Esophagus muscularis mucosa (tissue), 4 donors: ENCODE results near the gene OGDH. TPM values are rescaled to one million over a fixed set of nuclear protein-coding genes. Genes with fewer than 3 reads are reported as not detected.

ENCODE experiments used
- DNase-seq: peaks from one replicate; pipeline ENCODE4 v3.0.0-alpha.2; 2017; ENCODE audit errors: extremely low spot score
- H3K27ac ChIP-seq, 4 donors: fragments of 200-600 bp; sonication (generic); replicated peaks in 1 of 4; 1 replicate in 3 of 4; 2 replicates in 1 of 4; pipeline ENCODE4 v1.5.1; 2016 to 2019; ENCODE audit warnings: mild to moderate bottlenecking in 1 of 4
- H3K27me3 ChIP-seq, 4 donors: fragments of 200-600 bp; sonication (generic); one replicate each; pipeline versions ENCODE4 v1.5.1 to v1.6.0; 2016 to 2019
- H3K36me3 ChIP-seq, 4 donors: fragments of 200-600 bp; sonication (generic); one replicate each; pipeline ENCODE4 v1.5.1; 2016 to 2019
- H3K4me1 ChIP-seq, 4 donors: fragments of 200-600 bp; sonication (generic); one replicate each; pipeline ENCODE4 v1.5.1; 2016 to 2019
- H3K4me3 ChIP-seq, 4 donors: fragments of 200-600 bp; sonication (generic); 1 replicate in 2 of 4; 2 replicates in 2 of 4; pipeline ENCODE4 v1.5.1; 2016 to 2019; ENCODE audit warnings: mild to moderate bottlenecking in 4 of 4, moderate library complexity in 1 of 4
- H3K9me3 ChIP-seq, 4 donors: fragments of 200-600 bp; sonication (generic); 1 replicate in 3 of 4; 2 replicates in 1 of 4; pipeline ENCODE4 v1.5.1; 2016 to 2019
- EP300 ChIP-seq: sonication (generic); formaldehyde crosslinking; IDR thresholded peaks from one replicate; pipeline ENCODE4 v1.6.1; 2017; ENCODE audit warnings: antibody characterized with exemption
- POLR2A ChIP-seq: fragments of 450-650 bp; IDR thresholded peaks from one replicate; pipeline ENCODE4 v1.6.1; 2017; ENCODE audit warnings: antibody characterized with exemption, moderate library complexity, mild to moderate bottlenecking, low read depth
- POLR2AphosphoS5 ChIP-seq, 2 donors: sonication (generic); formaldehyde crosslinking; IDR thresholded peaks; one replicate each; pipeline ENCODE4 v1.6.1; 2017; ENCODE audit warnings: antibody characterized with exemption in 2 of 2
- WGBS: methylation state at CpG from one replicate; pipeline ENCODE4 v1.1.5; 2018; 5-methylcytosine and 5-hydroxymethylcytosine counted together
- intact Hi-C: fragments of 100-400 bp; cut with DNase I; formaldehyde crosslinking; loops from one replicate; pipeline ENCODE4 v1.15.1; 2023
- total RNA-seq, 4 donors: library from RNA; depleted of rRNA; stranded (reverse); fragments of >200 nt; gene quantifications; one replicate each; pipeline versions ENCODE4 v1.1.0 to v1.2.1, GENCODE V29; 2016
- TF ChIP-seq, protein P1 (sequence below), 3 experiments: fragments of 200-600 bp in 2 of 3; fragments of 450-650 bp in 1 of 3; sonication (generic) in 2 of 3; IDR thresholded peaks; one replicate each; pipeline ENCODE4 v1.5.1; 2017 to 2019; ENCODE audit warnings: antibody characterized with exemption in 3 of 3, mild to moderate bottlenecking in 2 of 3, moderate library complexity in 1 of 3

OGDH gene
- total RNA-seq, 4 donors from 2014 or later, result 135 to 184 (median 145) TPM

DNA sequence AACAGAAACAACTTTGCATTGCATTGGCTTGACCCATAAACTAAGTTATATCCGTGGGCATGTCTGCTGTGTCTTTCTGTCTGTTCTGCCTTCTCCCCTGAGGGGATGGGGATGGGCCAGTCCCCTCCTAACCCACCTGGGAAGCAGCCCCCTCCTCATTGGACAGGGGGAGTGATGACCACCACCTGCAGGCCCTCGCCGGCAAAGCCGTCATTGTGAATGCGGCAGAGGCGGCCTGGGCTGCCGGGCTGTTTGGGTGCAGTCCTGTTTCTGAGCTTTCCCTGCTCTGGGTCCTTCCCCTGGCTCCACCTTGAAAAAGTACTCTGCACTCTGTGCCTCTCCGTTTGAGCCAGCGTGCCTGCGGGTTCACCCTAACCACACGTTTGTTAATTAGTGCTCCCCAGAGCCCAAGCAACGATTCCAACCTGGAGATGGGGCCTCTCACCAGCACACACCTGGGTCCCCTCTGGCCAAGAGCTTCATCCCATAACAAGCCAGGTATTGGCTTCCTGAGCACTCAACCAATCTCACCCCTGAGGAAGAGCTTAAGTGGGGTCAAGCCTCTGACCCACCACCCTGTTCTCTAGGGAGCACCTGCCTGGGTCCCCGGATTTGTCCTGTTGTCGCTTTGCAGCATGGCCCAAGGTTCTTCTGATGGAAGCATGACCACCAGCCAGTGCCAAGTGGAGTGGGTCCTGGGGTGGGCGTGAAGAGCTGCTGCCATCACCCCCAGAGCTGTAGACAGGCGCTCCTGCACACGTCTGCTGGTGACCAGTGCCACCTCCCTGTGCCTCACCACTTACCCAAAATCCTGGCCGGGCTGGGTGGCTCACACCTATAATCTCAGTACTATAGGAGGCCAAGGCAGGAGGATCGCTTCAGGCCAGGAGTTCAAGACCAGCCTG, 102.8 kb downstream of the OGDH start:
- TF ChIP-seq POLR2AphosphoS5 (IDR thresholded peaks at IDR 0.05) (no peak), EP300 (no peak), POLR2A (no peak)
- TF ChIP-seq, protein P1, sequence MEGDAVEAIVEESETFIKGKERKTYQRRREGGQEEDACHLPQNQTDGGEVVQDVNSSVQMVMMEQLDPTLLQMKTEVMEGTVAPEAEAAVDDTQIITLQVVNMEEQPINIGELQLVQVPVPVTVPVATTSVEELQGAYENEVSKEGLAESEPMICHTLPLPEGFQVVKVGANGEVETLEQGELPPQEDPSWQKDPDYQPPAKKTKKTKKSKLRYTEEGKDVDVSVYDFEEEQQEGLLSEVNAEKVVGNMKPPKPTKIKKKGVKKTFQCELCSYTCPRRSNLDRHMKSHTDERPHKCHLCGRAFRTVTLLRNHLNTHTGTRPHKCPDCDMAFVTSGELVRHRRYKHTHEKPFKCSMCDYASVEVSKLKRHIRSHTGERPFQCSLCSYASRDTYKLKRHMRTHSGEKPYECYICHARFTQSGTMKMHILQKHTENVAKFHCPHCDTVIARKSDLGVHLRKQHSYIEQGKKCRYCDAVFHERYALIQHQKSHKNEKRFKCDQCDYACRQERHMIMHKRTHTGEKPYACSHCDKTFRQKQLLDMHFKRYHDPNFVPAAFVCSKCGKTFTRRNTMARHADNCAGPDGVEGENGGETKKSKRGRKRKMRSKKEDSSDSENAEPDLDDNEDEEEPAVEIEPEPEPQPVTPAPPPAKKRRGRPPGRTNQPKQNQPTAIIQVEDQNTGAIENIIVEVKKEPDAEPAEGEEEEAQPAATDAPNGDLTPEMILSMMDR (IDR thresholded peaks at IDR 0.05), result no peak
- Histone ChIP-seq H3K4me3 (no peak overlapping the region), H3K27ac (no peak overlapping the region), H3K36me3 (peaks cover 27 to 49% (median 40%) of the 10 kb centered on the region in 4 donors), H3K9me3 (no peaks in the 10 kb centered on the region), H3K4me1 (peaks cover 0 to 6% (median 2%) of the 10 kb centered on the region in 4 donors), H3K27me3 (no peaks in the 10 kb centered on the region)
- intact Hi-C loops, result no loop called here
- no peak for DNase-seq
- WGBS, result 71% methylated on average over 10 of the region's 19 CpGs

DNA sequence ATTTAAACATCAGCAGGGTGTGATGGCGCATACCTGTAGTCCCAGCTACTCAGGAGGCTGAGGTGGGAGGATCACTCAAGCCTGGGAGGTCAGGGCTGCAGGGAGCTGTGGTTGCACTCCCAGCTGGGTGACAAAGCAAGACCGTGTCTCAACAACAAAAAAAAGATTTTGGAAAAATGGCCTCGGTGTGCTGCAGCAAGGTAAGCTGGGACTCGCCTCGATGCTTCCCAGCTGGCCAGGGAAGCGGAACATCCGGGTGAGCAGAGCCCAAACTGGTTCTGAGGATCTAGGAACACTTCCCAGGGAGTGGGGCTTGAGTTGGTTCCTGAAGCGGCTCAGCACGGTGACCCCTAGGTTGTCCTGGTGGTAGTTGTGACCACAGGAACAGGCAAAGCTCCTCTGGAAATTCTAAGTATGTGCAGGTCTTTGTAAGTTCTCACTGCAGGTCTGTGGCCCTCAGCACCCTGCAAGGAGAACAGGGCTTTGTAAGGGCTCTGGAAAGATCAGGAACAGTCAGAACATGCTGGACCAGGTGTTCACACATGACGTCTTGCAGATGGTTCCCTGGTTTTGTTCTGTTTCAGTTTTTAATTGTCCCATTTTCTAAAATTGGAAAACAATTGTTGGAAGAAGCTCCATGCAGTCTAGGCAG, 103.6 kb downstream of the OGDH start:
- no peaks in the 10 kb centered on the region for H3K9me3 ChIP-seq
- H3K27ac ChIP-seq, result no peak overlapping the region
- no peaks in the 10 kb centered on the region for H3K27me3 ChIP-seq
- intact Hi-C loops, result no loop called here
- 86% methylated on average over 10 of the region's 10 CpGs for WGBS
- no peak overlapping the region for H3K4me3 ChIP-seq
- no peak for DNase-seq
- peaks cover 0 to 6% (median 2%) of the 10 kb centered on the region in 4 donors for H3K4me1 ChIP-seq
- TF ChIP-seq EP300, result no peak
- TF ChIP-seq POLR2AphosphoS5 (IDR thresholded peaks at IDR 0.05), result no peak
- TF ChIP-seq, protein P1 (IDR thresholded peaks at IDR 0.05), result no peak
- no peak for TF ChIP-seq POLR2A
- peaks cover 27 to 44% (median 37%) of the 10 kb centered on the region in 4 donors for H3K36me3 ChIP-seq

DNA sequence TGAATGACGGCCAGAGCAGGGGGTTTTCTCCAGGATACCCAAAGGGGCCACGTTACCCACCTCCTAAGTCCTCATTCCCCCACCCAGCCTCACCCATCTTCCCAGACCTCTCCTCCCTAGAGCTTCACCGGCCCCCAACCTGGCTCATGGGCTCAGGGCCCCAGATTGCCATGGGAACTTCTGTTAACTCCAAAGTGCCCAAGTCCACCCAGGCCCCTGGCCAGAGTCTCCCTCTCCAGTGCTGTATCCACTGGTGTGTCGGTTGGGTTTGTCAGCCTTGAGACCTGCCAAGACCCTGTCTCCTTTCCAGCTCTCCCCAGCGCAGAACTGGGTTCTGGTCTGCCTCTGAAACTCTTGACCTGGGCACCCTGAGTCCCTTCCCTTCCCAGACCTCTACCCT, 105.1 kb downstream of the OGDH start:
- Histone ChIP-seq H3K9me3 (no peaks in the 10 kb centered on the region), H3K4me1 (peaks cover 0 to 6% (median 2%) of the 10 kb centered on the region in 4 donors), H3K36me3 (peaks cover 27 to 43% (median 37%) of the 10 kb centered on the region in 4 donors), H3K27ac (no peak overlapping the region), H3K4me3 (no peak overlapping the region), H3K27me3 (no peaks in the 10 kb centered on the region)
- 64% methylated on average over 5 of the region's 5 CpGs for WGBS
- intact Hi-C loops, result no loop called here
- no peak for DNase-seq
- TF ChIP-seq POLR2A (no peak), EP300 (no peak)

DNA sequence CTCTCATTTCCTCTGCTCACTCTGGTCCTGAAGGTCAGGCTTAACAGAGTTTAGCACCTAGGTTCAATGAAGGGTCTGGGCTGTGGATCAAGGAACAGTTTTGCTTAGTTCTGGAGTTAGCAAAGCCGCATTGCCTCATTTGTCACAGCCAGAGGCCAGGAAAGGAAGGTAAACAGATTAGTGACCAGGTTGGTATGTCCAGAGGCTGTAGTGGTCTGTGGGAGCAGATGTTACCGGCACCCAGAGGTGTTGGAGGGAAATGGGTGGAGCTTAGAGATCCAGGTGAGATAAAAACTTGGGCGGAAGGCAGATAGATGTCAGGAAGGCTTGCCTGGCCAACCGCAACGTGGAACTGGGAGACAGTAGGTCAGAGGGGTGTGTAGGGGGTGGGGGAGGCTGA, 105.6 kb downstream of the OGDH start:
- Histone ChIP-seq H3K4me3 (no peak overlapping the region), H3K36me3 (peaks cover 27 to 39% (median 33%) of the 10 kb centered on the region in 4 donors), H3K27ac (no peak overlapping the region), H3K27me3 (no peaks in the 10 kb centered on the region), H3K4me1 (peaks cover 0 to 6% (median 2%) of the 10 kb centered on the region in 4 donors), H3K9me3 (no peaks in the 10 kb centered on the region)
- TF ChIP-seq POLR2AphosphoS5 (IDR thresholded peaks at IDR 0.05) (no peak), POLR2A (no peak), EP300 (no peak)
- TF ChIP-seq, protein P1 (IDR thresholded peaks at IDR 0.05), result no peak
- 58% methylated on average over 5 of the region's 5 CpGs for WGBS
- intact Hi-C loops, result no loop called here
- DNase-seq, result no peak

DNA sequence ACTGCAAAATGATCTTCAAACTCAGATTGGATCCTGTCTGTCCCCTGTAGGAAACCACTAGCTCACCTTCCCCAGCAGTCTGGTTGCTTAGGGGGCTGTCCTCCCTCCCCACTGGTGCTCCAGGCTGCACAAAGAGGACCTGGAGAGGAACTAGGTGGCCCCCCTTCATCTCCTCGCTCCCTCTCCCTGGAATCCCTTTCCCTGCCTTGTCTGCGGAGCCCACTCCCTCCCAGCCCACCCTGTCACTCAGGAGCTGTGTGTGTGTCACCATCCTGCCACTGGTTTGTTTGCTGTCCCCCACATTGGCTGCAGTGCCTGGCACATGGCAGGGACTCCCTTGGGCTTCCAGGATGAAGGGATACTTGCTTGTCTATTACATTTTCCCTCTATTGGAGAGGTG, 106.7 kb downstream of the OGDH start:
- no peak overlapping the region for H3K4me3 ChIP-seq
- DNase-seq, result no peak
- intact Hi-C loops, result no loop called here
- H3K36me3 ChIP-seq, result peaks cover 17 to 27% (median 22%) of the 10 kb centered on the region in 4 donors
- WGBS, result 90% methylated on average over 2 of the region's 2 CpGs
- no peaks in the 10 kb centered on the region for H3K9me3 ChIP-seq
- TF ChIP-seq POLR2AphosphoS5 (IDR thresholded peaks at IDR 0.05) (no peak), EP300 (no peak)
- TF ChIP-seq, protein P1 (IDR thresholded peaks at IDR 0.05), result no peak
- H3K27me3 ChIP-seq, result no peaks in the 10 kb centered on the region
- H3K27ac ChIP-seq, result no peak overlapping the region
- peaks cover 0 to 6% (median 2%) of the 10 kb centered on the region in 4 donors for H3K4me1 ChIP-seq
